ENCODE data around the gene NAV2.

NAV2 gene

DNA sequence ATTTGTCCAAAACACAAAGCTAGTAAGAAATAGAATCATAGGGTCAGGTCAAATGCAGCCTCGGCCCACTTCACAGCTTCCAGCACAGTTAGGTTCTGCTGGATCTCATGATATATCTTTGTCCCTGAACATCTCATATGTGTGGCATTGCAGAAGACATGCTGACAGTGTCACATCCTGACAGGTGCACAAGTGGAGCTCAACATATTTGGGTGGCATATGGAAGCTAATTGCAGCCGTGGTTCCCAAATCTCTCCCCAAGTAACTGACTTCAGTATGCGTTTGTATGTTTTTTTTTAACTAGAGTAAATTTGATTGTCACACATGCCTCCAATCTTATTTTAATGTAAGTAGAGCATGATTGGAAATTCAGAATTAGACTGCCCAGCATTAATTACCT lies 33.4 kb downstream of the NAV2 start:
- DNase-seq (ENCODE audit: low read depth) = no peak

DNA sequence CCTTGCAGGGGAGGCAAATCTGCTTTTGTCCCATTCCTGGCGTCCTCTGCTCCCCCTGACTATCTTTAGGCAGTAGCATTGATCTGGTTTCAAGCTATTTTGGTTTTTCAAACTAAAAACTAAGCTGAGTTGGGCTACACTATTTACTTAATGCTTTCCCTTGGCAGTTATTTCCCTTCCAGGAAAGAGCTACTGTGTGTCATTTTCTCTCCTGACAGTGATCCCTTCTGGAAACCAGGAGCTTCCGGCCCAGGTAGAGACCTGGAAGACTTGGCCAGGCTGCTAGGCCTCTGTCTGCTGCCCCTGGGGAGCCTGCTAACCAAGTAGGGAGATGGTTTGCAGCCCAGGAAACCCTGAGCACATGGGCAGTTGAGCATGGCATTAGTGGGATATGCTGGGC lies 35.0 kb downstream of the NAV2 start:
- no peak for DNase-seq (ENCODE audit: low read depth)

DNA sequence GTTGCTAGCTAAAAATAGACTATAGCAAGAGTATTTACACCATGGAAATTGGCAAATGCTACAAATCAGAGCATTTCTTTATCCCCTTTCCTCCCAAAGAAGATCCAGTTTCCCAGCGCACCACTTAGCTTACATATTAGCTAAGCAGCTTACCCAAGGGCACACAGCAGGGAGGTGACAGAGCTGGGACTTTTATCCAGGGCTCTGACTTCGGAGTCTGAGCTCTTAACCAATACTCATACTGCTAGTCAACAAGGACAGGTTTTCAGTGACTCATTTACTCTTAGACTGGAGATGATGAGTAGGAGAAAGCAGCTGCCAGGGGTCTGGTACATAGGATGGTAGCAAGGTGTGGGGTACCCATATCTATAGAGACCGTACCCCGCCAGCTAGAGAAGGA lies 38.4 kb downstream of the NAV2 start:
- DNase-seq (ENCODE audit: low read depth) = no peak

DNA sequence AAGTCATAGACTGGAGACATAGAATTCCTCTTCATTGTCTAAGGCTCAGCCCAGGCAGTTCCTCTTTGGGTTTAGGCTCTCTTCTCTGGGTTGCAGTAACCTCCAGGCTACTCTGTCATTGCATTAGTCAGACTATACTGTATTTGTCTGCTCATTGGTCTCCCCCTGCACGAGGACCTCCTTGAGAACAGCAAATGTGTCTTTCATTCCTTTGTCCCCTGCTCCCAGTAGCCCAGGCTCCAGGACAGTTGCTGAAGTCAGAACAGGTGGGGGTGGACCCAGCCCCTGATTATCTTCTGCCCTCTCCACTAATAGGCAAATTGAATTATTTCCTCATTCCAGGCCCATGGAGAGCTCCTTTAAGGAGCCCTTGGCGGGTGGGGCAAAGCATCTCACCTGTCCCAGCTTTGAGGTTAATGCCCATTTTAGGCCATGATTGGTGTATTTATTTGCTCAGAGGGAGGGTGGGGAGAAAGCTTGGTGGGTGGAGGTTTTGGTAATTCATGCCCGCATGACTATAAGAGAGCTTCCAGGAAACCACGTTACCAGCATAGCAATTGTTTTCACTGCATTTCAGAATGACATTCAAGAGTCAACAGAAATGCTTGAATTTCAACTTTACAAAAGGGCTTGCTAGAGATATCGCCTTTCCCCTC lies 40.9 kb downstream of the NAV2 start:
- DNase-seq (ENCODE audit: low read depth) = no peak

DNA sequence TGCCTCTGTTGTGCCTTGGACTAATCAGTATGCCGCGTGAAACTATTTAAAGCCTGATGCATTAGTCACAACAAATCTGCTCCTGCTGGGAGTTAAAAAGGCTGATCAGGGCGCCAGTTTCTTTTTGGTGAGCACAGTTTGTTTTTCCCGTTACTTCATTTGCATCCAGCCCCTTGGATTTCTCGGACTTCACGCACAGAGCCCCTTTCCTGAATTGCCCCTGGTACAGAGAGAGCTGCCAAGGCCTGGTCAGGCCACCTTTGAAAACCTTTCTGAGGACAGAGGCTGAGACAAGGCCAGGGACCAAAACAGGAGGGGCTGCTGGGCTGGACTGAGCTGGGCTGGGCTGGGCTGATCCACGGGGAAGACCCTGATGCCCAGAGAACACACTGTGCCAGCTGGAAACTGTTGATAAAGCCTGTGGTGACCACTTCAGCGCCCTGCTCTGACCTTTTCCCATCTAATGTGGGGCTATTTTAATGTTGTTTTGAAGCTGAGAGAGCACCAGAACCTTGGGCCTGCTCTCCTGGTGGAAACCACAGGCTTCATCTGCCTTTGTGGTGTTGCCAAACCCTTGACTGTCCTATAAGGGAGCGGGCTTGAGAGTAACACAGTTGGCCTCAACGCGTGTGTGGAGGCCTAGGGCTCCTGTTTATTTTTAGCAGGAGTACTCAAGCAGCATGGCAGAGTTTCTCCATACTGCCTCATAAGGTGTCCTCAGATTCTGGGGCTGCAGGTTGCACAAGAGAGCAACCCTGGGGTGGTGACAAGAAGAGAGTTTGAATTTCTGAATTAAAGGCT lies 44.2 kb downstream of the NAV2 start:
- no peak for DNase-seq (ENCODE audit: low read depth)

DNA sequence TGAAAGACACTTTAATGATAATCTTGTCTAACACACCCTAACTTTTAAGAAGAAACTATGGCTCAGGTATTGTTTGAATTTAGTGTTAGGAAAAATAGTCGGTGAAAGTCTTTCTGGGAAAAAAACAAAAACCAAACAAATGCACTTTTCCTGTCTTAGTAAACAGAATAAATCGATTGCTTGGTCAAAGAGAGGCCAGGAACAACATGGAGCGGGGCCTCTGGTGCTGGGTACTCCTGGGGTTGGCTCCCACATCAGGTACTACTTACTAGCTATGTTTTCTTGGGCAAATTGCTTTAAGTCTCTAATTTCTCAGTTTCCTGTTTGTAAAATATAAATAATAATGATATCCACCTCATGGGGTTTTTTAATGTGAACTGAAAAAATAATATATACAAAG lies 46.8 kb downstream of the NAV2 start:
- no peak for DNase-seq (ENCODE audit: low read depth)

DNA sequence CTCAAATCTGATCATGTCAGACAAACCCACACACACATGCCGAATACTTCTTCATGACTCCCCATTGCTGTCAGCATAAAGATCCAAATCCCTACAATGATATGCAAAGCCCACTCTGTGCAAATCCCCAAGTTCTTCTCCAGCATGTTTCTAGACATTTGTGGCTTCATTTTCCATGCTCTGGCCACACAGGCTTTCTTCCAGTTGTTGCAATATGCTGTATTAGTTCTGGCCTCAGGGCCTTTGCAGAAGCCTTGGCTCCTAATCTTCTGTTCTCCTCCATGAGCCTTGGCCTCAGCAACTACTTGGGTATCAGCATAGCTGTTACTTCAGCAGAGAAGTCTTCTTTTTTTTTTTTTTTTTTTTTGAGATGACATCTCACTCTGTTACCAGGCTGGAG lies 49.6 kb downstream of the NAV2 start:
- no peak for DNase-seq (ENCODE audit: low read depth)

DNA sequence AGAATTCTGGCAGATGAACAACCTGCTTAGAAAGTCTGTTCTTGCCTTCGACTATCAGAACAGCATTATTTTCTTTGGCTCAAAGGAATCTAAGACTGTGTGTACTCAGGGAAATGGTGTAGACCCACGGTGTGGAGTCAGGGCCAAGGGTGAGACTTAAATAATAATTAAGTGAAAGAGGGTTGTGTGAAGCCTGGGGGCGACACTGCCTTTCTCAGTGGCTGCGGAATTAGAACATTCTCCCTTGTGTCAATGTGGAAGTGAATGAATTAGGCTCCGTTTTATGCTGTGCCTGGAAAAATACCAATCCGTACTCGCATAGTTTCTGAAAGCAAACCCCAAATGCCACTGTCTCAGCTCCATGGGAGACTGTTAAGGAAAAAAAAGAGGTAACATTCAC lies 50.7 kb downstream of the NAV2 start:
- DNase-seq (ENCODE audit: low read depth) = no peak

DNA sequence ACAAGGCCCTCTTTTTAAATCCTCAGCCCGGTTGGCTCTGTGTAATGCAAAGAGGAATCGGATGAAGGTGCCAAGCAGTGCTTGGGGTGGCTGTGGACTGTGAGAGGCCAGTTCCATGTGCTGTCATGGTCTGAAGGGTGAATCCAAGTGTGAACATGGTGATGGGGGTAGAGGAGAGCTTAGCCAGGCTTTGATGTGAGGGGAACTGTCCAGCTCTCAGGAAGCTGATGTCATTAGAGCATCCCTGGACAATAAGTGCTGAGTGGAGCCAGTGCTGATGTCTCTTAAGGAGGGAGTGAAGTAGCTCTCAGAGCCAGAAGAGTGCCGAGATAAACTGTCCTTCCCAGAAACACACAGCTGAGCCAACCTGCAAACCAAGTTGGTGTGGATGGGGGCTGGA lies 53.6 kb downstream of the NAV2 start:
- DNase-seq (ENCODE audit: low read depth) = no peak

DNA sequence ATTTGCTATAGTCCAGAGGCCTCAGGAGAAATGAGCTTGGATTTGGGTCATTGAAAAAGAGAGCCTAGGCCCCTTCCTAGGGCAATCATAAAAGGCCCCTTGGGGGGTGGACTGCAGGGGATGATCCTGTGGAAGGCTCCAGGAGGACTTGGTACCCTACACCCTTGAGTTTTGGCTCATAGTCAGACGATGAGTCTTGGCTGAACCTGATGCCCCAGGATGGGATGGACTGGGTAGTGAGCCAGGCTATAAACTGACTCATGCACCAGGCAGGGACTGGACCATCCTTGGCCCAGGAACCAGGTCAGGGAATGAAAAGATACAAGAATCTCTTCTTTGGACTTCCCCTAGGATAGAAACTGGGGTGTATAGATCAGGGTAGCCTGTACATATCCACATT lies 54.2 kb downstream of the NAV2 start:
- DNase-seq (ENCODE audit: low read depth) = no peak

DNA sequence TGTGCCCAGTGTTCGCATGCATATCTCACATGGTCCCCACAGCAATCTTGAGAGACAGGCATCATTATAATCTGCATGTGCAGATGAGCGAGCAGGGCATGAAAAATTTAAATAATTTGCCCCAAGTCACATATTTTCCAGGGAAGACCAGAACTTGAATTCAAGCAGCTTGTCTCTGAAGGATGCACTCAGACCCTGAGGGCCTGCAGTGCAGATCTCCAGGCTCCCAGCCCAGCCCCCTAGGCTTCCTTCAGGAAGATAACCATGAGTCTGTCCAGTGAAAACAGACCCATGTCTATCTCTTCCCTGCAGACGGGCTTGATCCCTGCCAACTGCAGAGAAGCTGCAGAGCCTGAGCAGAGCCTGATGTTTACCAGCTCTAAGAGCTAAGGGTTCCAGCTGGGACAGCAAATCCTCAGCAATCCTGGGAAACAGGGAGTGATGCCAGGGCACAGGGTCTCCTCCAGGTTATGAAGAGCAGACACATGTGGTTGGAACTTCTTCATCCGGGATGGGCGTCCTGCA lies 55.1 kb downstream of the NAV2 start:
- DNase-seq (ENCODE audit: low read depth) = no peak

DNA sequence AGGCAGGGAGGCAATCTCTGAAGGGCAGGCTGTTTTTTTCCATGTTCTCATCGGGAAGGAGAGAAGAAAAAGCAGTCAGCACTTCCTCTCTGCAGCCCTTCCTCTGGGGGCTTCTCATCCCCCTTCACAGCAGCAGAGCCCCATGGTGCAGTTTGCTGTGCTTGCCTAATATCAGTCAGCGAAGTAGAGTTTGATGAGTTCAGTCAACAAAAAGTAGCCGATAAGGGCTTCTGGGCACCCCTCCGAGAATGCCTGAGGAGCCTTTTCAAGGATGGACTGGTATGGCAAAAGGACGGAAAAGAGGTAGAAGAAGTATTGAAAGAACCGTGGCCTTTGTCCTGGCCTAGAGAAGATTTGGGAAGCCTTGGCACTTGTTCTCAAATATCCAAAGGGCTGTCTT lies 55.6 kb downstream of the NAV2 start:
- no peak for DNase-seq (ENCODE audit: low read depth)

DNA sequence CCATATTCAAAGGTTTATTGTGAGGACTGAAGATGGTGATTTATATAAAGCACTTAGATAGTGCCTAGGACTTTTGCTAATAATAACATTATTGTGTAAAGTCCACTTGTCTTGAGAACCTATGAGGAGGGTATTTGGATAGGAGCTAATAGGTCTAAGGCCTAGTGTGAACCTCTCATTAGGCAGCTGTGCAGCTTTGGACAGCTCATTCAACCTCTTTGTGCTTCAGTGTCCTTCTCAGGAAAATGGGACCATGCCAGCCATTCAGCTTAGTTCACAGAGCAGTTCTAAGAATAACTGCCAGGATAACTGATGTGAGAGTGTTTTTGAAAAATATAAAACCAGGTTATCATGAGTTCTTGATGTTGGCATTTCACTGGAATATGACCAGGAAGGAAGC lies 56.2 kb downstream of the NAV2 start:
- no peak for DNase-seq (ENCODE audit: low read depth)

DNA sequence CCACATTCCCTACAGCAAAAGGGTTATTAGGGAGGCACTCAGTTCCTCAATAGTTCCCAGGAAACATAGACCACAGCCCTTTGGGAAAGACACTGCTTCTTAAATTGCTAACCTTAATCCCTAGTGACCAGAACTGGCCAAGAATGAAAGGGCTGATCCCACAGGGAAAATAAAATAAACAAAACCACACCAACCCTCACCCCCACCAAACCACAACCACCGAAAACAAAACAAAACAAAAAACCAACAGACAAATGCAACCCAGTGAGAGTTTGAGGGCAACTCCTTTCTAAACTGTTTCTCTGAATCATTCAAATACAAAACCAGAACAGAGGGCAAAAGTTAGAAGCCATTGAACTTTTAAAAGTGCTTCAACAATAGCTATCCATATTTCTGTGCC lies 57.2 kb downstream of the NAV2 start:
- DNase-seq (ENCODE audit: low read depth) = no peak

DNA sequence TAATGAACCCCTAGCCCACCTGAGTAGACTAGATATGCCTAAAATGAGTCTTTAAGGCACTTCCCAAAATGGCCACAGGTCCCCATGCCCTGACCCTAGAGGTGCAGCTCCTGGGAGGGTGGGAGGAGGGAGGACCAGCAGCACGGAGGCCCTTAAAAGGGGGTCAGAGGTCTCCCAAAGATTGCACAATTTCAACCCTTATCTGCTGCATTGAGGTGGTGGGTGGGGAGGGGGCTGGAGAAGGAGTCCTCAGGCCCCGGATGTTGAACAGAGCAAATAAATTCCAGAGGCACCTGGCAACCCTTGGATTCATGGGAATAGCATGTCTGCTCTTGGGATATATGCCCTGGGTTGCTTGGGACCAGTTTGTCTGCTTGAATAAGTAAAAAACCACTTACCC lies 57.6 kb downstream of the NAV2 start:
- DNase-seq (ENCODE audit: low read depth) = no peak

DNA sequence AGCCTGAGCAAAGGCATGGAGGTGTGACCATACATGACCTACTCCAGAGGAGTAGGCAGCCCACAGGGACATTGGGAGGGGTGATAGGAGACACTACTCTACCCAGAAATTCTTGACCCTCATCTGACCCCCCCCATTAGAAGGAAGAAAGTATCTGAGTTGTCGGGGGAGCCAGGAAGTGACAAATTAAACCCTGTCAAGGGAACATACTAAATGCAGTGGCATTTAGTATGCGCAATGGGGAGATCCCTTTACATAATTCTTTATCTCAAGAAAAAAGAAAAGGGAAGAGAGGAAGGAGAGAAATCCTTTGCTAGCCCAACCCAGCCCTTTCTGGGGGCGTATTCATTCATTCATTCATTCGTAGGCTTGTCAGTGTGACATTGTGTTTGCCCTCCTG lies 58.8 kb downstream of the NAV2 start:
- no peak for DNase-seq (ENCODE audit: low read depth)

DNA sequence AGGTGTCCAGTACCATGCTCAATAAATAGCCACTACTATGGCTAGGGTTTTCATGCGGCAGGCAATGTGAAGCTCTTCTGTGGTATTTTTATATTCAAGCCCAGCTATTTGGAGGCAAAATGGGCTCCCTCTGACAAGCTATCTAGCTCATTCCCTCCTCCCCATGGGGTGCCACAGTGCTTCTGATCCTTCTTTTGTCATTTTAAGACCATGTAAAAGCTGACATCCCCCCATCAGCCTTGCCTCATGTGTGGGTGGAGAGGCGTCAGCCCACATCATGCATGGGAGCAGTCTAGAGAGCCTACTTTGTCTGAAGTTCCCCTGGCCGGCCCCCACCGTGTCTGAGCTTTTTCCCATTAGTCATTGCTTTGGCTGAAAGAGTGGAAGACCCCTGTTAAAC lies 59.8 kb downstream of the NAV2 start:
- DNase-seq (ENCODE audit: low read depth) = no peak

DNA sequence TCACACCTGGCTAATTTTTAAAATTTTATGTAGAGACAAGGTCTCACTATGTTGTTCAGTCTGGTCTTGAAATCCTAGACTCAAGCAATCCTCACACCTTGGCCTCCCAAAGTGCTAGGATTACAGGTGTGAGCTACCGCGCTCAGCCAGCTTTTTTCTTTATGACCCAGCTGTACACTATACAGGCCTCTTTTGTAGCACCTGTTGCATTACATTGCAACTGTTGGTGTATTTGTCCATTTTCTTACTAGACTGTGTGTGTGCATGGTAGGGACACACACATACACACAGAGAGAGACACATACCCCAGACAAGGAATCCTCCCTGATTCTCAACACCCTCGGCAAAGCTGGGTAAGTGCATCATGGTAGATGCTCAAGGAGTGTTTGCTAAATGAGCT lies 61.7 kb downstream of the NAV2 start:
- DNase-seq (ENCODE audit: low read depth) = no peak

DNA sequence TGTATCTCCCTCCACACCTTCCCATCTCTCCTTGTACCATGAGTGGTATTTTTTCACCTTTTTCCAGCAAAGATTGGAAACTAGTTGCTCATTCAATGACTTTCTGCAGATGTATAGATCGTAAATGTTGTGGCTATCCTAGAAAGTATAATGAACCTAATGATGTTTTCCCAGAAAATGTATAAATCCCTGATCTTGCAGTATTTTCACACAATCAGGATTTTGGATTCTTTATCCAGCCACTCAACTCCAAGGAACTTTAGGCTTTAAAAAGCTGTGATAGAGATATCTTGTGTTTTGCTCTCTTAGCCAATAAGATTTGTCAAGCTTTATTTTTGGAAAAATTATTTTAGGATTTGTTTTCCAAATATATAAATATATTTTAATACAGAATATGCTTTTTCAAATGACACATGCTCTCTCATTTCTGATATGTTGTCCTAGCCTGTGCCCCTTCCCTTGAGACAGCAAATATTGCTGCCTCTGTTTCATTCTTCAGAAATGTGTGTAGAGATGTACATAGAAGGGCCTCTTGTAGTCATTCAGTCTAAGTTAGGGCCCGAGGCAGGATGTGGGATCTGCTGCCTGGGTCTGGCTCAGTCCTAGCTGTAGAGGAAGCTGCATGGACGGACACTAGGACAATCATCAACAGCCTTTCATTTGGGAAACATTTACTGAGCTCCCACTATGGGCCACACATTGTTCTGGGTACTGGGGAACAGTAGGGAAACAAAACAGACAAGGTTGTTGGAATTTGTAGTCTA lies 62.4 kb downstream of the NAV2 start:
- no peak for DNase-seq (ENCODE audit: low read depth)

DNA sequence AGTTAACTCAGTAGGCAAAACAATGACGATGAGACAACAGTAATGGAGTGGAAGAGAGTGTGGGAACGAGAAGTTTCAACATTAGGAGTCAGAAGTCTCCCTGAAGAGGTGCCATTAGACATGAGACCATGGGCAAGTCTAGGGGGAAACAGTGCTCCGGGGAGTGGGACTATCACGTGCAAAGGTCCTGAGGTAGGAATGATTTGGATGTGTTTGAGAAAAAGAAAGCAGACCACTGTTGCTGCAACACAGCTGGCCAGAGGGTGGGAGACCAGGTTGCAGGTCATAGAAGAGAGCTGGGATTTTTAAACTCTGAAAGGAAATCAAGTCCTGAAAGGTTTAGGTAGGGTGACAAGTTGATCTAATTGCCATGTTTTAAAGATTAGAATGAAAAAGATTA lies 63.0 kb downstream of the NAV2 start:
- no peak for DNase-seq (ENCODE audit: low read depth)

DNA sequence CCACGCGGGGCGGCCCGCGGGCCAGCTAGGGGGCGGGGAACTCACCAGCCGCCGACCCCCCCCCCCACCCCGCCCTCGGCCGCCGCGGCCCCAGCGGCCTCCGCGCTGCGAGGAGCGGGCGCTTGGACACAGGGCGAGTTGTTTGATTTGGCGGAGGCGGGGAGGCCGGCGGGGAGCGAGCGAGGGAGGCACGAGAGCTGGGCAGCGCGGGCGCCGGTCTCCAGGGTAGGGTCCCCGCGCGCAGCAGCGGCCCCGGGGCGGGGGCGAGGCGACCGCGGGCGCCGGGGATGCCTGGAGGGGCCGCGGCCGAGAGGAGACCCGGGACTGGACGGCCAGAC lies 64.4 kb downstream of the NAV2 start:
- DNase-seq (ENCODE audit: low read depth) = no peak

DNA sequence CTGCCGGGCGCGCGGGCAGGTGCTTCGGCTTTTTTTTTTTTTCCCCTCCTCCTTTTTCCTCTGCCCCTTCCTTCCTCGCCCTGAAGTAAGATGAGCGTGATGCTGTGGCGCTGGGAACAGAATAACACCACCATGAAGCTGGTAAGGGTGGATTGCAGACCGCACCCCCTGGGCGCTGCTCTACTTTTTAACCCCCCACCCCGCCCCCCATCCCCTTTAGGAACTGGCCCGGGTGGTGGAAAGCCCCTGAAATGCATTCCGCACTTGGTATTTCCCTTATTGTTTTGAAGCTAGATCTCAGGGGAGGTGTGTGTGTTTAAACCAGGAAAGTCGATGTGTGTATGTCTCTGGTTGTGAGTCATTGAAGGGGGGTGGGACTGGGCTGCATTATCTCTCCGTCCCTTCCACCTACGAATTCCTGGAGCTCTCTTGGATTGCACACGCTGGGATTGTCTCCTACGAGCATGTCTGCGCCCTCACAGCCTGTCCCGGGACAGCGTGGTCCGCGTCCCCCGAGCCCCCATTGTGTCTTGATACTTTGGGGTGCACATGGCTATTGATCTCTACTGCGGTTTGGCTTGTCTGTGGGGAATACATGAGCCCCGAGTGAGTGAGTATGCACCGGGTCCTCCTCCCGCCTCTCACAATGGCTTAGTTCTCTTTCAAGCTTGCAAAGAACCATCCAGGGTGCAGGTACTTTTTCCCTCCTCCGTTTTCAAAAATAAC lies 64.9 kb downstream of the NAV2 start:
- no peak for DNase-seq (ENCODE audit: low read depth)

DNA sequence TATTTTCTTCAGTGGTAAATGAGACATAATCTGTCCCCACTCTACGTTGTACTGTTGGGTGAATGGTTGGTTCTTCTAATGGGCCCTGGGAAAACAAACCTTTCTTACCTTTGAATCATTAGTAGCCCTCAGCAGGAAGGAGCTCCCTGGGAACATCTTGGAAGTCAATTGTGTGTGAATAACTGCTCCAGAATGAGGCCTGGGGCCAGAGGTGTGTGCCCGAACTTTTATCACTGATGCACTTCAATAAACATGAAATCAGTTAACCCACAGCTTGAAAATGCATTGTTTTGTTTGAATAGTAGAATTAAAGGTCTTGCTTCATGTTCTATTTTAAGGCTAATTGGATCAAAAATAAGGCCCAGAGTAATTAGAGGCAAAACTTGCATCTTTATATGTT lies 67.1 kb downstream of the NAV2 start:
- no peak for DNase-seq (ENCODE audit: low read depth)

Data from stimulated activated CD8-positive, alpha-beta memory T cell treated with anti-CD3 and anti-CD28 coated beads, Interleukin-15, amount 100 ng/mL, for 24 hours (primary cell).